Liver (tissue), 3 donors: ENCODE measurements around the gene JMJD4.
A peak's percentile ranks its signal among the peaks of the same experiment; 100 is the strongest.

Source experiments
- CTCF ChIP-seq: fragments of 150-350 bp; IDR thresholded peaks from 2 replicates; pipeline ENCODE4 v1.5.1; 2017; ENCODE audit warnings: improper control_type of control experiment, low read depth, low read length; ENCODE audit not compliant: missing input control
- EGR1 ChIP-seq, 2 donors: IDR thresholded peaks; 2 replicates each; pipeline ENCODE4 v1.6.1; 2016 to 2018; ENCODE audit warnings: antibody characterized with exemption in 2 of 2, low read depth in 2 of 2
- FOXA1 ChIP-seq: IDR thresholded peaks from 2 replicates; pipeline ENCODE4 v1.6.1; 2016; ENCODE audit warnings: antibody characterized with exemption
- GABPA ChIP-seq, 2 donors: IDR thresholded peaks in 1 of 2; conservative IDR thresholded peaks in 1 of 2; 2 replicates each; pipeline ENCODE4 v1.6.1; 2016; ENCODE audit warnings: antibody characterized with exemption in 2 of 2, mild to moderate bottlenecking in 1 of 2, moderate library complexity in 1 of 2
- JUND ChIP-seq, 2 donors: IDR thresholded peaks; 2 replicates each; pipeline ENCODE4 v1.6.1; 2016; ENCODE audit warnings: antibody characterized with exemption in 2 of 2
- MAX ChIP-seq: IDR thresholded peaks from 2 replicates; pipeline ENCODE4 v1.6.1; 2016; ENCODE audit warnings: antibody characterized with exemption
- NR2F2 ChIP-seq: IDR thresholded peaks from 2 replicates; pipeline ENCODE4 v1.6.1; 2016; ENCODE audit warnings: antibody characterized with exemption
- RAD21 ChIP-seq, 2 donors: IDR thresholded peaks; 2 replicates each; pipeline ENCODE4 v1.6.1; 2016; ENCODE audit warnings: antibody characterized with exemption in 2 of 2, mild to moderate bottlenecking in 2 of 2
- REST ChIP-seq: IDR thresholded peaks from 2 replicates; pipeline ENCODE4 v1.6.1; 2016; ENCODE audit warnings: antibody characterized with exemption, mild to moderate bottlenecking
- RXRA ChIP-seq, 2 donors: IDR thresholded peaks; 2 replicates each; pipeline ENCODE4 v1.6.1; 2017 to 2018; ENCODE audit warnings: antibody characterized with exemption in 2 of 2, mild to moderate bottlenecking in 1 of 2
- SP1 ChIP-seq: IDR thresholded peaks from 2 replicates; pipeline ENCODE4 v1.6.1; 2018; ENCODE audit warnings: antibody characterized with exemption, mild to moderate bottlenecking
- TAF1 ChIP-seq: conservative IDR thresholded peaks from 2 replicates; pipeline ENCODE4 v1.6.1; 2016; ENCODE audit warnings: antibody characterized with exemption, mild to moderate bottlenecking
- YY1 ChIP-seq: IDR thresholded peaks from 2 replicates; pipeline ENCODE4 v1.6.1; 2016; ENCODE audit warnings: antibody characterized with exemption, mild to moderate bottlenecking
- donor health status: healthy.
- donor health status: healthy.

GRCh38 chr1:227734856-227735538 is at the start of gene JMJD4, which contains the start of gene SNAP47:
- no peak for TF ChIP-seq CTCF
- no peak for TF ChIP-seq MAX
- TF ChIP-seq RAD21 (IDR thresholded peaks at IDR 0.05): peak in 1 of 2 donors; percentile 20
- peak; percentile 14 for TF ChIP-seq SP1
- peak in 1 of 2 donors; percentile 36 for TF ChIP-seq RXRA (IDR thresholded peaks at IDR 0.05)
- TF ChIP-seq REST: no peak
- TF ChIP-seq NR2F2: no peak
- TF ChIP-seq EGR1 (IDR thresholded peaks at IDR 0.05; ENCODE audit: low read depth in 2 of 2): no peak
- no peak for TF ChIP-seq YY1
- no peak for TF ChIP-seq JUND (IDR thresholded peaks at IDR 0.05)
- TF ChIP-seq TAF1: no peak
- no peak for TF ChIP-seq FOXA1
- peak; percentile 87 to 95 for TF ChIP-seq GABPA (IDR thresholded peaks at IDR 0.05 in 1 of 2, conservative IDR thresholded peaks at IDR 0.05 in 1 of 2)
